Neural cell (in vitro differentiated cells): ENCODE measurements around the gene ZFAND4. TPM values are rescaled to one million over a fixed set of nuclear protein-coding genes. Genes with fewer than 3 reads are reported as not detected.

Experiments
- H2AFZ ChIP-seq: fragments of 200-600, 300-800 bp; sonication (generic), shearing (Covaris generic); 2 replicates; pipeline ENCODE4 v1.6.0; 2014; ENCODE audit warnings: low read depth, mild to moderate bottlenecking, antibody characterized with exemption, low read length, moderate library complexity
- H3F3A ChIP-seq: fragments of 200-600 bp; shearing (Covaris generic); 2 replicates; pipeline ENCODE4 v1.6.1; 2016; ENCODE audit warnings: mild to moderate bottlenecking, moderate library complexity, mixed read lengths, antibody characterized with exemption, low read length; ENCODE audit not compliant: insufficient read depth, poor library complexity, severe bottlenecking
- H3K27ac ChIP-seq: fragments of 200-600, 300-800 bp; sonication (generic), shearing (Covaris generic); 2 replicates; pipeline ENCODE4 v1.5.1; 2014; ENCODE audit warnings: mild to moderate bottlenecking, low read length, moderate library complexity
- H3K27me3 ChIP-seq: fragments of 300-800, 200-600 bp; sonication (generic), shearing (Covaris generic); 2 replicates; pipeline ENCODE4 v1.6.0; 2014; ENCODE audit warnings: mild to moderate bottlenecking, low read depth, low read length, moderate library complexity; ENCODE audit not compliant: insufficient read depth
- H3K36me3 ChIP-seq: fragments of 300-800, 200-600 bp; sonication (generic), shearing (Covaris generic); 2 replicates; pipeline ENCODE4 v1.5.1; 2014; ENCODE audit warnings: mild to moderate bottlenecking, antibody characterized with exemption, low read length, moderate library complexity; ENCODE audit not compliant: insufficient read depth
- H3K4me2 ChIP-seq: fragments of 300-800, 200-600 bp; sonication (generic), shearing (Covaris generic); 2 replicates; pipeline ENCODE4 v1.6.0; 2014; ENCODE audit warnings: mild to moderate bottlenecking, low read length
- H3K4me3 ChIP-seq: fragments of 300-800, 200-600 bp; sonication (generic), shearing (Covaris generic); 2 replicates; pipeline ENCODE4 v1.5.1; 2014; ENCODE audit warnings: mild to moderate bottlenecking, low read length, moderate library complexity
- H3K79me2 ChIP-seq: fragments of 200-600 bp; shearing (Covaris generic); replicated peaks from 2 replicates; pipeline ENCODE4 v1.6.0; 2014; ENCODE audit warnings: mild to moderate bottlenecking, low read length, moderate library complexity; ENCODE audit not compliant: insufficient read depth
- H3K9ac ChIP-seq: fragments of 300-800, 200-600 bp; sonication (generic), shearing (Covaris generic); 2 replicates; pipeline ENCODE4 v1.6.1; 2016; ENCODE audit warnings: mild to moderate bottlenecking, low read length, mixed read lengths
- H3K9me2 ChIP-seq: fragments of 200-600 bp; shearing (Covaris generic); 2 replicates; pipeline ENCODE4 v1.6.1; 2016; ENCODE audit warnings: mild to moderate bottlenecking, low read length, mixed read lengths; ENCODE audit not compliant: insufficient read depth
- H3K9me3 ChIP-seq: fragments of 200-600, 300-800 bp; sonication (generic), shearing (Covaris generic); 2 replicates; pipeline ENCODE4 v1.6.1; 2016; ENCODE audit warnings: mild to moderate bottlenecking, mixed run types, low read length, moderate library complexity, mixed read lengths
- H4K20me1 ChIP-seq: fragments of 200-600 bp; shearing (Covaris generic); 2 replicates; pipeline ENCODE4 v1.6.1; 2016; ENCODE audit warnings: mild to moderate bottlenecking, mixed run types; ENCODE audit not compliant: insufficient read depth
- CTCF ChIP-seq: fragments of 450-650 bp; IDR thresholded peaks from 2 replicates; pipeline ENCODE4 v1.5.1; 2014; ENCODE audit warnings: antibody characterized with exemption, mild to moderate bottlenecking, moderate library complexity; ENCODE audit not compliant: poor library complexity, severe bottlenecking
- EP300 ChIP-seq: fragments of 450-650 bp; conservative IDR thresholded peaks from 2 replicates; pipeline ENCODE4 v1.6.1; 2014; ENCODE audit warnings: antibody characterized with exemption, mild to moderate bottlenecking, moderate library complexity; ENCODE audit not compliant: poor library complexity, severe bottlenecking
- EZH2 ChIP-seq: fragments of 200-600, 300-800 bp; shearing (Covaris generic), sonication (generic); IDR thresholded peaks from 2 replicates; pipeline ENCODE4 v1.6.1; 2014; ENCODE audit warnings: antibody characterized with exemption, low read length, borderline replicate concordance, mild to moderate bottlenecking; ENCODE audit not compliant: insufficient read depth, poor library complexity, severe bottlenecking
- MXI1 ChIP-seq: fragments of 450-650 bp; conservative IDR thresholded peaks from 2 replicates; pipeline ENCODE4 v1.6.1; 2014; ENCODE audit warnings: antibody characterized with exemption, mild to moderate bottlenecking; ENCODE audit not compliant: poor library complexity, severe bottlenecking
- POLR2AphosphoS5 ChIP-seq: IDR thresholded peaks from 2 replicates; pipeline ENCODE4 v1.6.1; 2012
- RAD21 ChIP-seq: fragments of 450-650 bp; conservative IDR thresholded peaks from 2 replicates; pipeline ENCODE4 v1.6.1; 2014; ENCODE audit warnings: antibody characterized with exemption, mild to moderate bottlenecking, moderate library complexity
- REST ChIP-seq: IDR thresholded peaks from 2 replicates; pipeline ENCODE4 v1.6.1; 2012; ENCODE audit warnings: borderline replicate concordance
- SMC3 ChIP-seq: fragments of 450-650 bp; conservative IDR thresholded peaks from 2 replicates; pipeline ENCODE4 v1.6.1; 2014; ENCODE audit warnings: antibody characterized with exemption, mild to moderate bottlenecking, moderate library complexity; ENCODE audit not compliant: poor library complexity
- TAF1 ChIP-seq: IDR thresholded peaks from 2 replicates; pipeline ENCODE4 v1.6.1; 2012; ENCODE audit warnings: low read depth
- polyA plus RNA-seq: library from polyadenylated mRNA; depleted of rRNA; stranded (reverse); fragments of >200 nt; gene quantifications from 2 replicates; pipeline ENCODE4 v1.2.3, GENCODE V29; 2014

ZFAND4 gene
- polyA plus RNA-seq, 1 donor from 2014 or later: 8.3 TPM

- H3F3A ChIP-seq: no peaks in the 10 kb centered on the region
- no peaks in the 10 kb centered on the region for H3K9me2 ChIP-seq
- TF ChIP-seq TAF1: no peak
- H3K27me3 ChIP-seq: no peaks in the 10 kb centered on the region
- H3K9ac ChIP-seq: no peak overlapping the region
- no peaks in the 10 kb centered on the region for H4K20me1 ChIP-seq
- H3K79me2 ChIP-seq: peaks cover 25% of the 10 kb centered on the region
- peak overlapping the region; percentile 76 for H3K4me2 ChIP-seq
- no peak overlapping the region for H3K27ac ChIP-seq
- peak overlapping the region; percentile 92 for H3K4me3 ChIP-seq
- no peak overlapping the region for H2AFZ ChIP-seq
- no peaks in the 10 kb centered on the region for H3K36me3 ChIP-seq
- H3K9me3 ChIP-seq: no peaks in the 10 kb centered on the region
These were observed 79.6 kb downstream of the ZFAND4 start for GRCh38 chr10:45592926-45593325.

GRCh38 chr10:45592432-45592831 is 80.1 kb downstream of the ZFAND4 start:
- H3K4me3 ChIP-seq: peak overlapping the region; percentile 92
- H3K36me3 ChIP-seq: no peaks in the 10 kb centered on the region
- no peaks in the 10 kb centered on the region for H3K9me3 ChIP-seq
- H3K27me3 ChIP-seq: no peaks in the 10 kb centered on the region
- H3K27ac ChIP-seq: no peak overlapping the region
- H3K9ac ChIP-seq: no peak overlapping the region
- H4K20me1 ChIP-seq: no peaks in the 10 kb centered on the region
- H3K79me2 ChIP-seq: peaks cover 27% of the 10 kb centered on the region
- TF ChIP-seq REST (no peak), POLR2AphosphoS5 (no peak), EZH2 (no peak), CTCF (no peak), MXI1 (no peak), RAD21 (no peak), TAF1 (no peak), EP300 (no peak), SMC3 (no peak)
- no peaks in the 10 kb centered on the region for H3K9me2 ChIP-seq
- H2AFZ ChIP-seq: no peak overlapping the region
- no peaks in the 10 kb centered on the region for H3F3A ChIP-seq
- no peak overlapping the region for H3K4me2 ChIP-seq

GRCh38 chr10:45591280-45591679 is 81.3 kb downstream of the ZFAND4 start:
- H3K4me3 ChIP-seq: no peak overlapping the region
- no peaks in the 10 kb centered on the region for H3K27me3 ChIP-seq
- no peak overlapping the region for H2AFZ ChIP-seq
- no peak overlapping the region for H3K27ac ChIP-seq
- peaks cover 33% of the 10 kb centered on the region for H3K79me2 ChIP-seq
- TF ChIP-seq POLR2AphosphoS5 (no peak), SMC3 (no peak), EP300 (no peak), CTCF (no peak), MXI1 (no peak), RAD21 (no peak), EZH2 (no peak), TAF1 (no peak), REST (no peak)
- no peak overlapping the region for H3K4me2 ChIP-seq
- H3K9me2 ChIP-seq: no peaks in the 10 kb centered on the region
- no peaks in the 10 kb centered on the region for H4K20me1 ChIP-seq
- H3K9me3 ChIP-seq: no peaks in the 10 kb centered on the region
- H3F3A ChIP-seq: no peaks in the 10 kb centered on the region
- no peaks in the 10 kb centered on the region for H3K36me3 ChIP-seq
- H3K9ac ChIP-seq: no peak overlapping the region
